ENCODE results near the gene PCED1B. TPM values are rescaled to one million over a fixed set of nuclear protein-coding genes. Genes with fewer than 3 reads are reported as not detected.

The PCED1B gene
- total and polyA plus RNA-seq, 12 donors, result 0.49 to 4.8 (median 0.88) TPM

- Histone ChIP-seq H3K4me1 (peaks cover 0 to 61% (median 25%) of the 10 kb centered on the region in 9 donors), H3K27me3 (no peaks in the 10 kb centered on the region), H3K4me3 (no peak overlapping the region), H3K36me3 (no peaks in the 10 kb centered on the region), H3K27ac (no peak overlapping the region), H3K9me3 (no peaks in the 10 kb centered on the region)
- DNase-seq (no peak), ATAC-seq (peak in 1 of 8 donors; percentile 64)
- TF ChIP-seq CTCF (IDR thresholded peaks at IDR 0.05), result no peak
- 41 to 47% methylated on average over 3 of the region's 3 CpGs for WGBS, 2 donors
- intact Hi-C loops (cut with DNase I), result loop anchor here in 1 of 10 donors (10.0 kb wide), 1 partner anchor 105 kb away; no protein-coding TSS in a partner anchor
Measured at GRCh38 chr12:47189728-47190127, 110.3 kb downstream of the PCED1B start.

- H3K4me1 ChIP-seq, result peaks cover 0 to 65% (median 26%) of the 10 kb centered on the region in 9 donors
- H3K27me3 ChIP-seq, result no peaks in the 10 kb centered on the region
- no peak overlapping the region for H3K27ac ChIP-seq
- H3K9me3 ChIP-seq, result no peaks in the 10 kb centered on the region
- ATAC-seq (peak in 1 of 8 donors; percentile 60), DNase-seq (no peak)
- WGBS, 2 donors, result 77 to 79% methylated on average over 3 of the region's 3 CpGs
- no peaks in the 10 kb centered on the region for H3K36me3 ChIP-seq
- no peak for TF ChIP-seq CTCF (IDR thresholded peaks at IDR 0.05)
- no peak overlapping the region for H3K4me3 ChIP-seq
- intact Hi-C loops (cut with DNase I), result no loop called here
Measured at GRCh38 chr12:47190271-47190750, 110.9 kb downstream of the PCED1B start.

GRCh38 chr12:47190905-47191304, 111.5 kb downstream of the PCED1B start:
- no peak for ATAC-seq
- WGBS, 2 donors, result 44 to 62% methylated on average over 3 of the region's 3 CpGs
- no peak overlapping the region for H3K27ac ChIP-seq
- peaks cover 0 to 65% (median 26%) of the 10 kb centered on the region in 9 donors for H3K4me1 ChIP-seq
- no peaks in the 10 kb centered on the region for H3K36me3 ChIP-seq
- intact Hi-C loops (cut with DNase I), result no loop called here
- no peak overlapping the region for H3K4me3 ChIP-seq
- no peak for TF ChIP-seq CTCF (IDR thresholded peaks at IDR 0.05)
- no peaks in the 10 kb centered on the region for H3K27me3 ChIP-seq
- no peak for DNase-seq
- no peaks in the 10 kb centered on the region for H3K9me3 ChIP-seq

- 79 to 91% methylated on average over 4 of the region's 4 CpGs for WGBS, 2 donors
- Histone ChIP-seq H3K9me3 (no peaks in the 10 kb centered on the region), H3K4me3 (no peak overlapping the region), H3K27me3 (no peaks in the 10 kb centered on the region), H3K27ac (no peak overlapping the region), H3K36me3 (no peaks in the 10 kb centered on the region), H3K4me1 (peaks cover 0 to 65% (median 26%) of the 10 kb centered on the region in 9 donors)
- TF ChIP-seq CTCF (IDR thresholded peaks at IDR 0.05), result no peak
- DNase-seq (no peak), ATAC-seq (no peak)
- intact Hi-C loops (cut with DNase I), result no loop called here
Measured at GRCh38 chr12:47192051-47192450, 112.6 kb downstream of the PCED1B start.
